Measurements from ENCODE around the gene ZNF316. TPM values are rescaled to one million over a fixed set of nuclear protein-coding genes. Genes with fewer than 3 reads are reported as not detected.

ZNF316 gene
- total RNA-seq, 4 donors from 2014 or later: 21.9 to 32.8 (median 26.0) TPM

- peaks cover 0 to 89% of the 10 kb centered on the region in 2 donors for H3K36me3 ChIP-seq
- H3K27me3 ChIP-seq: no peaks in the 10 kb centered on the region
- no peaks in the 10 kb centered on the region for H3K4me1 ChIP-seq
- no peak for ATAC-seq
- no peak overlapping the region for H3K4me3 ChIP-seq
- H3K27ac ChIP-seq: no peak overlapping the region
- WGBS, 2 donors (ENCODE audit: low coverage in 1 of 2): 100% methylated on average over 1 of the region's 75 CpGs; no CpG with 5 or more reads in 1 of the 2 donors
- TF ChIP-seq POLR2A (IDR thresholded peaks at IDR 0.05) (no peak), EP300 (IDR thresholded peaks at IDR 0.05) (no peak), POLR2AphosphoS5 (IDR thresholded peaks at IDR 0.05) (no peak)
- TF ChIP-seq, protein P1, sequence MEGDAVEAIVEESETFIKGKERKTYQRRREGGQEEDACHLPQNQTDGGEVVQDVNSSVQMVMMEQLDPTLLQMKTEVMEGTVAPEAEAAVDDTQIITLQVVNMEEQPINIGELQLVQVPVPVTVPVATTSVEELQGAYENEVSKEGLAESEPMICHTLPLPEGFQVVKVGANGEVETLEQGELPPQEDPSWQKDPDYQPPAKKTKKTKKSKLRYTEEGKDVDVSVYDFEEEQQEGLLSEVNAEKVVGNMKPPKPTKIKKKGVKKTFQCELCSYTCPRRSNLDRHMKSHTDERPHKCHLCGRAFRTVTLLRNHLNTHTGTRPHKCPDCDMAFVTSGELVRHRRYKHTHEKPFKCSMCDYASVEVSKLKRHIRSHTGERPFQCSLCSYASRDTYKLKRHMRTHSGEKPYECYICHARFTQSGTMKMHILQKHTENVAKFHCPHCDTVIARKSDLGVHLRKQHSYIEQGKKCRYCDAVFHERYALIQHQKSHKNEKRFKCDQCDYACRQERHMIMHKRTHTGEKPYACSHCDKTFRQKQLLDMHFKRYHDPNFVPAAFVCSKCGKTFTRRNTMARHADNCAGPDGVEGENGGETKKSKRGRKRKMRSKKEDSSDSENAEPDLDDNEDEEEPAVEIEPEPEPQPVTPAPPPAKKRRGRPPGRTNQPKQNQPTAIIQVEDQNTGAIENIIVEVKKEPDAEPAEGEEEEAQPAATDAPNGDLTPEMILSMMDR (IDR thresholded peaks at IDR 0.05): no peak
- H3K9me3 ChIP-seq: peaks cover 0 to 9% (median 0%) of the 10 kb centered on the region in 3 donors
Observed at GRCh38 chr7:6652446-6653011, 15.4 kb downstream of the ZNF316 start.

DNA sequence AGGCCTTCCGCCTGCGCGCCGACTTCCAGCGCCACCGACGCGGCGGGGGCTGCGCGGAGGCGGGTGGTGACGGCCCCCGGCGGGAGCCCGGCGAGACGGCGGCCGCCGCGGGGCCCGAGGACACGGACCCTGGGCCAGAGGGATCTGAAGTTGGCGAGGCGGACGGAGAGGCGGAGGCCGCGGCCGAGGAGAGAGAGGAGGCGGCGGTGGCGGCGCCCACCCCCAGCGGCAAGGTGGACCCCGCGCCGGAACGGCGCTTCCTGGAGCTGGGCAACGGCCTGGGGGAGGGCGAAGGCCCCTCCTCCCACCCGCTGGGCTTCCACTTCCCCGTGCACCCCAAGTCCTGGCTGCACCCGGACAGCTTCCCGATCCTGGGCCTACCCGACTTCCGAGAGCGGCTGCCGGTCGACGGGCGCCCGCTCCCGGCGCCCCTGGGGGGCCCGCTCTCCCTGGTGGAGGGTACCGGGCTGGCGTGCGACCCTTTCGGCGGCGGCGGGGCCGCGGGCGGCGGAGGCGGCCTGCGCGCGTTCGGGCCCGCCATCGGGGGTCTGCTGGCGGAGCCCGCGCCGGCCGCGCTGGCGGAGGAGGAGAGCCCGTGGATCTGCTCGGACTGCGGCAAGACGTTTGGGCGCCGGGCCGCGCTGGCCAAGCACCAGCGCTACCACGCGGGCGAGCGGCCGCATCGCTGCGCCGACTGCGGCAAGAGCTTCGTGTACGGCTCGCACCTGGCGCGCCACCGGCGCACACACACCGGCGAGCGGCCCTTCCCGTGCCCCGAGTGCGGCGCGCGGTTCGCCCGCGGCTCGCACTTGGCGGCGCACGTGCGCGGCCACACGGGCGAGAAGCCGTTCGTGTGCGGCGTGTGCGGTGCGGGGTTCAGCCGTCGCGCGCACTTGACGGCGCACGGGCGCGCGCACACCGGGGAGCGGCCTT lies 16.2 kb downstream of the ZNF316 start:
- Histone ChIP-seq H3K9me3 (peaks cover 0 to 9% (median 0%) of the 10 kb centered on the region in 3 donors), H3K36me3 (peaks cover 0 to 81% of the 10 kb centered on the region in 2 donors), H3K27me3 (no peaks in the 10 kb centered on the region), H3K4me3 (no peak overlapping the region), H3K27ac (no peak overlapping the region), H3K4me1 (no peaks in the 10 kb centered on the region)
- TF ChIP-seq EP300 (IDR thresholded peaks at IDR 0.05): no peak
- TF ChIP-seq POLR2AphosphoS5 (IDR thresholded peaks at IDR 0.05): no peak
- TF ChIP-seq, protein P1 (IDR thresholded peaks at IDR 0.05): no peak
- TF ChIP-seq POLR2A (IDR thresholded peaks at IDR 0.05): no peak
- no peak for ATAC-seq
- 87% methylated on average over 10 of the region's 146 CpGs; no CpG with 5 or more reads in 1 of the 2 donors for WGBS, 2 donors (ENCODE audit: low coverage in 1 of 2)

DNA sequence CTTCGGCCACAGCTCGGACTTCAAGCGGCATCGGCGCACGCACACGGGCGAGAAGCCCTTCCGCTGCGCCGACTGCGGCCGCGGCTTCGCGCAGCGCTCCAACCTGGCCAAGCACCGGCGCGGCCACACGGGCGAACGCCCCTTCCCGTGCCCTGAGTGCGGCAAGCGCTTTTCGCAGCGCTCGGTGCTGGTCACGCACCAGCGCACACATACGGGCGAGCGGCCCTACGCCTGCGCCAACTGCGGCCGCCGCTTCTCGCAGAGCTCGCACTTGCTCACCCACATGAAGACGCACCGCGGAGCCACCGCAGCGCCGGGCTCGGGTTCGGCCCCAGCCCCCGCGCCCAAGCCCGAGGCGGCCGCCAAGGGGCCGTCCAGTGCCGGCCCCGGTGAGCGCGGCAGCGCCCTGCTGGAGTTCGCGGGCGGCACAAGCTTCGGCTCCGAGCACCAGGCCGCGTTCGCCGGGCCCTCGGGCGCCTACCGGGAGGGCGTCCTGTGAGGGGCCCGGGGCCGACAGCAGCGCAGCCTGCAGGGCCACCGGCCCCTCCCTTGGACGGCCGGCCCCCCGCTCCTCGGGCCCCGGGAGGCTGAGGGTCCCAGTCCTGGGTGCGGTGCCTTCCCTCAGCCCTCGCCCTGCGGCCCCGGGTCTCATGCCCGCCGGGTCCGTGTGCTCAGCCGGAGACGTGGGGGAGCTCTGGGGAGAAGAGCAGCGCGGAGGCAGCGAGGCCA lies 17.2 kb downstream of the ZNF316 start:
- peaks cover 0 to 72% of the 10 kb centered on the region in 2 donors for H3K36me3 ChIP-seq
- H3K27ac ChIP-seq: no peak overlapping the region
- H3K27me3 ChIP-seq: no peaks in the 10 kb centered on the region
- ATAC-seq: no peak
- peaks cover 0 to 9% (median 0%) of the 10 kb centered on the region in 3 donors for H3K9me3 ChIP-seq
- H3K4me3 ChIP-seq: no peak overlapping the region
- WGBS, 2 donors (ENCODE audit: low coverage in 1 of 2): 95% methylated on average over 14 of the region's 94 CpGs; no CpG with 5 or more reads in 1 of the 2 donors
- TF ChIP-seq POLR2A (IDR thresholded peaks at IDR 0.05) (no peak), EP300 (IDR thresholded peaks at IDR 0.05) (no peak), POLR2AphosphoS5 (IDR thresholded peaks at IDR 0.05) (no peak)
- TF ChIP-seq, protein P1 (IDR thresholded peaks at IDR 0.05): no peak
- H3K4me1 ChIP-seq: no peaks in the 10 kb centered on the region

- TF ChIP-seq POLR2AphosphoS5 (IDR thresholded peaks at IDR 0.05): no peak
- TF ChIP-seq, protein P1 (IDR thresholded peaks at IDR 0.05): no peak
- no peak for TF ChIP-seq EP300 (IDR thresholded peaks at IDR 0.05)
- Histone ChIP-seq H3K36me3 (peaks cover 0 to 64% of the 10 kb centered on the region in 2 donors), H3K27ac (no peak overlapping the region), H3K4me3 (no peak overlapping the region), H3K4me1 (no peaks in the 10 kb centered on the region), H3K9me3 (peaks cover 0 to 9% (median 0%) of the 10 kb centered on the region in 3 donors), H3K27me3 (peaks cover 4% of the 10 kb centered on the region)
- 89 to 100% methylated on average over 6 to 13 of the region's 48 CpGs for WGBS, 2 donors (ENCODE audit: low coverage in 1 of 2)
- no peak for ATAC-seq
Observed at GRCh38 chr7:6654842-6655610, 17.9 kb downstream of the ZNF316 start.

Measured in gastroesophageal sphincter (tissue), 4 donors.